Stimulated activated naive CD8-positive, alpha-beta T cell treated with anti-CD3 and anti-CD28 coated beads, Interleukin-15, Interleukin-2, amounts not matched to agents 100 ng/mL and 50 ng/mL, for 24 hours (primary cell): ENCODE results near the gene KCTD21.
"Not testable (repeated sequence)": the region's sequence is repeated elsewhere in the genome, so short reads cannot be mapped to it uniquely, and the experiment has no call there.

Experiments used
- H3K27ac Mint-ChIP-seq: one replicate; pipeline ENCODE4 v1.8.0; 2021; ENCODE audit warnings: mild to moderate bottlenecking, mixed read lengths
- H3K27me3 Mint-ChIP-seq: one replicate; pipeline ENCODE4 v1.8.0; 2021; ENCODE audit warnings: mixed read lengths
- H3K36me3 Mint-ChIP-seq: one replicate; pipeline ENCODE4 v1.8.0; 2021; ENCODE audit warnings: low read depth, mixed read lengths
- H3K4me1 Mint-ChIP-seq: one replicate; pipeline ENCODE4 v1.8.0; 2021; ENCODE audit warnings: low read depth, mixed read lengths
- H3K4me3 Mint-ChIP-seq: one replicate; pipeline ENCODE4 v1.8.0; 2021; ENCODE audit warnings: mild to moderate bottlenecking, mixed read lengths
- H3K9me3 Mint-ChIP-seq: one replicate; pipeline ENCODE4 v1.8.0; 2021; ENCODE audit warnings: mixed read lengths

Gene KCTD21, protein sequence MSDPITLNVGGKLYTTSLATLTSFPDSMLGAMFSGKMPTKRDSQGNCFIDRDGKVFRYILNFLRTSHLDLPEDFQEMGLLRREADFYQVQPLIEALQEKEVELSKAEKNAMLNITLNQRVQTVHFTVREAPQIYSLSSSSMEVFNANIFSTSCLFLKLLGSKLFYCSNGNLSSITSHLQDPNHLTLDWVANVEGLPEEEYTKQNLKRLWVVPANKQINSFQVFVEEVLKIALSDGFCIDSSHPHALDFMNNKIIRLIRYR

GRCh38 chr11:78188286-78189173 lies at the start of gene KCTD21, which contains the start of gene USP35:
Gene KCTD21, minus strand, starts transcription at chr11:78188626. Its CDS starts 14,072 bp downstream, at chr11:78174554.
Gene USP35, plus strand, starts transcription at chr11:78188919. Its CDS starts 7,327 bp downstream, at chr11:78196246.
- H3K4me1 Mint-ChIP-seq, result peaks cover 59% of the 10 kb centered on the region
- H3K36me3 Mint-ChIP-seq, result no peaks in the 10 kb centered on the region
- peak within 1 kb of the TSS; percentile 98 for H3K27ac Mint-ChIP-seq
- H3K4me3 Mint-ChIP-seq, result peak within 1 kb of the TSS; percentile 95
- no peaks in the 10 kb centered on the region for H3K27me3 Mint-ChIP-seq
- H3K9me3 Mint-ChIP-seq, result no peaks in the 10 kb centered on the region

GRCh38 chr11:78237293-78238046 lies 49.0 kb upstream of the KCTD21 start:
- Mint-ChIP-seq H3K4me3 (no peak overlapping the region), H3K27me3 (no peaks in the 10 kb centered on the region), H3K27ac (no peak overlapping the region), H3K9me3 (peaks cover 11% of the 10 kb centered on the region), H3K36me3 (peaks cover 23% of the 10 kb centered on the region), H3K4me1 (no peaks in the 10 kb centered on the region)

GRCh38 chr11:78234006-78234405 lies 45.6 kb upstream of the KCTD21 start:
- H3K36me3 Mint-ChIP-seq, result peaks cover 13% of the 10 kb centered on the region
- H3K4me1 Mint-ChIP-seq, result peaks cover 5% of the 10 kb centered on the region
- no peak overlapping the region for H3K4me3 Mint-ChIP-seq
- H3K27me3 Mint-ChIP-seq, result no peaks in the 10 kb centered on the region
- H3K27ac Mint-ChIP-seq, result no peak overlapping the region
- H3K9me3 Mint-ChIP-seq, result no peaks in the 10 kb centered on the region

DNA sequence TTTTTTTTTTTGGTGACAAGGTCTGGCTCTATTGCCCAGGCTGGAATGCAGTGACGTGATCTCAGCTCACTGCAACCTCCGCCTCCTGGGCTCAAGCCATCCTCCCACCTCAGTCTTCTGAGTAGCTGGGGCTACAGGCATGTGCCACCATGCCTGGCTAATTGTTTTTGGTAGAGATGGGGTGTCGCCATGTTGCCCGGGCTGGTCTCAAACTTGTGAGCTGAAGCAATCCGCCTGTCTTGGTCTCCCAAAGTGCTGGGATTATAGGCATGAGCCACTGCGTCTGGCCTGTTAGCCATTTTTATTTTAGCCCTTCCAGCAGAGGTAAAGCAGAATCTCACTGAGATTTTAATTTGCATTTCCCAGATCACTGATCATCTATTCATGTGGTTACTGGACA lies 44.6 kb upstream of the KCTD21 start:
- not testable (repeated sequence) for H3K27me3 Mint-ChIP-seq, H3K4me1 Mint-ChIP-seq, H3K27ac Mint-ChIP-seq, H3K4me3 Mint-ChIP-seq, H3K9me3 Mint-ChIP-seq
- H3K36me3 Mint-ChIP-seq, result peaks cover 13% of the 10 kb centered on the region

GRCh38 chr11:78231962-78232501 lies 43.6 kb upstream of the KCTD21 start:
- H3K4me3 Mint-ChIP-seq, result no peak overlapping the region
- no peak overlapping the region for H3K27ac Mint-ChIP-seq
- H3K27me3 Mint-ChIP-seq, result no peaks in the 10 kb centered on the region
- no peaks in the 10 kb centered on the region for H3K9me3 Mint-ChIP-seq
- H3K4me1 Mint-ChIP-seq, result peaks cover 7% of the 10 kb centered on the region
- H3K36me3 Mint-ChIP-seq, result peaks cover 8% of the 10 kb centered on the region

DNA sequence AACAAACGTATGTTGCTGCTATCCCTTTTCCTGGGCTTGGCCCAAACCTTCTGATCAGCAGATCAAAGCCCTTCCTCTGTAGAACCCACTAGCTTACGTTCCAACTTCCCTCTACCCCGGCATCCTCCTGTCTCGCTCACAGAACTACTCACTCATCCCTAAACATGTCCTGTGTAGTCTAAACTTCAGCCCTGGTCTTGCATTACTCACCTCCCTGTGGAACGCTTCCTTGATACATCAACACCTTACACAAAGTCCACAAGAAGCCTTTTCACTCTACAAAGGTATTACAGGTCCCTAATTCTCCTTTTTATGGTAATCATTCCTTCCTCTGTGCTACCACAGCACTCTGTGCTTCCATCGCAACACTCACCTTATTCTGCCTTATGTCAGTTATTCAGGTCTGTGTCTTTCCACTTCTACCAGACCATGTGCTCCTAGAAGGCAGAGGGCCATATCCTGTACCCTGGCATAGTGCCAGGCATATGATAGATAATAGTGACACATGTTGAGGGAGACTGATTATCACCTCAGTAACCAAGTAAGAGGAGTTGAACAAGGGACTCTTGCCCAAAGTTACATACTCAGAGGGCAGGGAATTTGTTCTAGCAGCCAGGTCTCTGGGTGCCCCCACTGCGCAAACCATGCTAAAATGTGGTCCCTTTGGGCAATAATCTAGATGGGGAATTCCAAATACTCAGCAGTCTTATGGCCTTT lies 41.9 kb upstream of the KCTD21 start:
- Mint-ChIP-seq H3K4me1 (peaks cover 11% of the 10 kb centered on the region), H3K4me3 (no peak overlapping the region), H3K27ac (no peak overlapping the region), H3K27me3 (no peaks in the 10 kb centered on the region), H3K36me3 (no peaks in the 10 kb centered on the region), H3K9me3 (no peaks in the 10 kb centered on the region)

GRCh38 chr11:78229106-78229505 lies 40.7 kb upstream of the KCTD21 start:
- no peak overlapping the region for H3K4me3 Mint-ChIP-seq
- H3K36me3 Mint-ChIP-seq, result no peaks in the 10 kb centered on the region
- no peaks in the 10 kb centered on the region for H3K9me3 Mint-ChIP-seq
- H3K4me1 Mint-ChIP-seq, result peaks cover 11% of the 10 kb centered on the region
- H3K27me3 Mint-ChIP-seq, result no peaks in the 10 kb centered on the region
- no peak overlapping the region for H3K27ac Mint-ChIP-seq

- no peaks in the 10 kb centered on the region for H3K36me3 Mint-ChIP-seq
- H3K27ac Mint-ChIP-seq, result no peak overlapping the region
- H3K4me3 Mint-ChIP-seq, result no peak overlapping the region
- H3K27me3 Mint-ChIP-seq, result no peaks in the 10 kb centered on the region
- peaks cover 13% of the 10 kb centered on the region for H3K4me1 Mint-ChIP-seq
- no peaks in the 10 kb centered on the region for H3K9me3 Mint-ChIP-seq
Observed at GRCh38 chr11:78228467-78228866, 40.0 kb upstream of the KCTD21 start.

DNA sequence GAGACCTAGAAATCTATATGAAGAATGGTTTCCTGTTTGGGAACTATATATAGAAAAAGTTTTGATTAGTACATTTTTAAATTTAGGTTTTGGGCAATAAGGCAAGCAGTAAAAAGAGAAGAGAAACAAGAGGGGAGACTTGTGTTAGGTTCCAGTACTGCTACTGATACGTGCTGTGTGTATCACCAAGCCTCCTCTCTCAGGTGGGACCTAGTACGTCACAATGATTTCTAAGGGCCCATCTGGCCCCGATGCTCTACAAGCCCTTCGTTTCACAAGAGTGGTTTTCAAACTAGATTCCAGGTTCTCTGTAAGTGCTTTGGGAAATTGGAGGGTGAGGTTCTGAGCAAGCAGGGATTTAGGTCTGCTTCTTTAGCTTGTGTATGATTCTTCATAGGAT lies 39.5 kb upstream of the KCTD21 start:
- no peak overlapping the region for H3K4me3 Mint-ChIP-seq
- no peaks in the 10 kb centered on the region for H3K9me3 Mint-ChIP-seq
- no peaks in the 10 kb centered on the region for H3K36me3 Mint-ChIP-seq
- no peak overlapping the region for H3K27ac Mint-ChIP-seq
- H3K4me1 Mint-ChIP-seq, result peaks cover 17% of the 10 kb centered on the region
- no peaks in the 10 kb centered on the region for H3K27me3 Mint-ChIP-seq

DNA sequence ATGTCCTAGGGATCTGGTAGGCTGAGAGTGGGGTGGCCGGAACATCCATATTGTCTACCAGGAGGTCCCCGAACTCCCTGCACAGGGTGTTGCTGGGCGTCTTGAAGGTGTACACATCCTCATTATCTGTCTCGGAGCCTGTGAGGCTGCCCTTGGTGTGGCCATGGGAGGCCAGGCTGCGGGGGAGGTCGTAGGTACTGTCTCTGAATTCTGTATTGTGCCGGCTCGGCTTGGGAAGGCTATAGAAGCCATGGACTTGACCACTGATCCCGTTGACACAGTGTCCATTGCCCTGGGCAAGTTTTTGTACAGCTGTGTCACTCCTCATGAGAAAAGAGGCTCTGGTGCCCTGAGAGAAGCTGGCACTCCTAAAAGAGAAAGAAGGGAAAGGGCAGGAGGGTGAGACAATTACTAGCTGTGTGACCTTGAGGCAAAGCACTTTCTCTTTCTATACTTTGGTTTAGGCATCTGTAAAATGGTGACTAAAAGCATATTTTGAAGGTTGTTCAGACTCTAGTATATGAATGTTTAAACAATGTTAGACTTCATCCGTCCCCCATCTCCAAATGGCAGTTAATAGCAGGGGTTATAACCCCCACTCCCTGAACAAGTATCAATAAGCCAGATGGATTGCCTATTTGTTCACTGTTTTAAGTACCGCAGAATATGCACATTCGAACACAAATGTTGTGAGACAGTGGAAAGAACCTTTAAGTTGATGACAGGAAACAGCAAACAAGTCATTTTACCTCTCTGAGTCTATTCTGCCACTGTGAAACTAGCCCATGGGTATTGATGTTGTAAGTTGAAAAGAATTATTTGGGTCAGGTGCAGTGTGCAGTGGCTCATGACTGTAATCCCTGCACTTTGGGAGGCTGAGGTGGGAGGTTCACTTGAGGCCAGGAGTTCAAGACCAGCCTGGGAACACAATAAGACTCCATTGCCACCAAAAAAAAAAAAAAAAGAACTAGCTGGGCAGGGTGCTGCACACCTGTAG lies 38.6 kb upstream of the KCTD21 start:
- Mint-ChIP-seq H3K27ac (peak overlapping the region; percentile 32), H3K27me3 (no peaks in the 10 kb centered on the region), H3K4me3 (no peak overlapping the region), H3K9me3 (no peaks in the 10 kb centered on the region), H3K4me1 (peaks cover 17% of the 10 kb centered on the region), H3K36me3 (no peaks in the 10 kb centered on the region)

DNA sequence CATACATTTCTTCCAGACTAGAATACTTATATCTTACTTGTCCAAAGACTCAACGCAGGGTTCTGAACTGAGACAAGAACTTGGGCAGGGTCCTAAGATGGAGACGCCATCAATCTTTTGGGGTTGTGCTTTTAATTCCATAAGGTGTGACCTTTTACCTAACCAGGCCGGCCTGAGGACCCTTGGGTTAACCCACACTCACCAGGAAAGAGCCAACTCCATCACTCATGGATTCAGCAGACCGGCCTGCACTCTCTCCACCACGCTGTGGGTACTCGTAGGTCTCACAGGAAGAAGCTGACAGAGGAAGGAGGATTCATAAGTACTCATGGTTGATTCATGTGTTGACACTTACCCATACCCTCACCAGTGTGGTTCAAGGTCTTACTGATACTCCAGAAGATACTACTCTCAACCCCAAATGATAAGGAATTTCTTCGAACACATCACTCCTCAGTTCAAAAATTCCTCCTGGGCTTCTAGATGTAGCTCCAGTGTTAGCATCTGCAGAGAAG lies 36.5 kb upstream of the KCTD21 start:
- H3K27ac Mint-ChIP-seq, result no peak overlapping the region
- H3K36me3 Mint-ChIP-seq, result no peaks in the 10 kb centered on the region
- no peaks in the 10 kb centered on the region for H3K27me3 Mint-ChIP-seq
- H3K4me1 Mint-ChIP-seq, result peaks cover 15% of the 10 kb centered on the region
- H3K9me3 Mint-ChIP-seq, result no peaks in the 10 kb centered on the region
- H3K4me3 Mint-ChIP-seq, result no peak overlapping the region

DNA sequence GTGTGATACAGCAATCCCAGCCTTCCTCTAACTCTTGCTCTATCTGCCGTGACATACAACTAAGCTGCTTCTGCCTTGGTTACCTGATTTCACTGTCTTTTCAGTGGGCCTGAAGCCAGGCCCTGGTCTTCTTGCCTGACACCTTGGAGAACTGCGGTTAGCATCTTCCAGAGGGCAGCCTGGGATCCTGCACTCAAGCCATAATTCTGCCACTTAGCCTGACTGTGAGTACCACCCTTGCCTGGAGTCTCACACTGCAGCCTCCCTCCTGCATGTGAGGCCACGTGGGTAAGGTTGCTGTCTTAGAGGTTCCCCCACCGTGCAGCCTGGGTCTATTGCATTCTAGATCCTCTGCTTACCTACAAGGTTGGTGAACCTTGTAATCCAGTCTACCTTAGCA lies 36.1 kb upstream of the KCTD21 start:
- peaks cover 15% of the 10 kb centered on the region for H3K4me1 Mint-ChIP-seq

GRCh38 chr11:78223320-78223954 lies 35.0 kb upstream of the KCTD21 start:
- H3K36me3 Mint-ChIP-seq, result no peaks in the 10 kb centered on the region
- H3K27ac Mint-ChIP-seq, result no peak overlapping the region
- peak overlapping the region; percentile 3 for H3K4me3 Mint-ChIP-seq
- no peaks in the 10 kb centered on the region for H3K9me3 Mint-ChIP-seq
- H3K27me3 Mint-ChIP-seq, result no peaks in the 10 kb centered on the region
- H3K4me1 Mint-ChIP-seq, result peaks cover 15% of the 10 kb centered on the region

More for the DNA sequence above, 36.1 kb upstream of the KCTD21 start:
- Mint-ChIP-seq H3K27me3 (no peaks in the 10 kb centered on the region), H3K36me3 (no peaks in the 10 kb centered on the region), H3K9me3 (no peaks in the 10 kb centered on the region), H3K27ac (no peak overlapping the region), H3K4me3 (no peak overlapping the region)
